H9 (cell line): ENCODE measurements around the gene ASAP3. TPM values are rescaled to one million over a fixed set of nuclear protein-coding genes. Genes with fewer than 3 reads are reported as not detected.

Experiments used
- DNase-seq: peaks from one replicate; pipeline ENCODE4 v3.0.0-alpha.2; 2017
- H2AFZ ChIP-seq: one replicate; pipeline ENCODE4 v1.6.1; 2013; ENCODE audit warnings: mild to moderate bottlenecking, low read length, control low read depth, moderate library complexity
- H2AK5ac ChIP-seq: 2 replicates; pipeline ENCODE4 v1.6.1; 2013; ENCODE audit warnings: low read length, control low read depth, mixed read lengths; ENCODE audit not compliant: insufficient read length
- H2BK120ac ChIP-seq: one replicate; pipeline ENCODE4 v1.6.1; 2013; ENCODE audit warnings: low read depth, mild to moderate bottlenecking, low read length, control low read depth, inconsistent platforms; ENCODE audit not compliant: poor library complexity, severe bottlenecking
- H2BK12ac ChIP-seq: 2 replicates; pipeline ENCODE4 v1.6.1; 2013; ENCODE audit warnings: low read length, control low read depth, mixed read lengths, low read depth; ENCODE audit not compliant: insufficient read length
- H2BK15ac ChIP-seq: 2 replicates; pipeline ENCODE4 v1.6.1; 2013; ENCODE audit warnings: low read depth, low read length, control low read depth
- H2BK20ac ChIP-seq: one replicate; pipeline ENCODE4 v1.6.1; 2013; ENCODE audit warnings: low read depth, mild to moderate bottlenecking, low read length, control low read depth, inconsistent platforms; ENCODE audit not compliant: poor library complexity, severe bottlenecking
- H2BK5ac ChIP-seq: 2 replicates; pipeline ENCODE4 v1.6.1; 2013; ENCODE audit warnings: low read length, control low read depth, mixed read lengths; ENCODE audit not compliant: insufficient read length
- H3K14ac ChIP-seq: 2 replicates; pipeline ENCODE4 v1.6.1; 2013; ENCODE audit warnings: low read length, control low read depth; ENCODE audit not compliant: insufficient read depth
- H3K18ac ChIP-seq: 2 replicates; pipeline ENCODE4 v1.6.1; 2013; ENCODE audit warnings: low read depth, mild to moderate bottlenecking, mixed read lengths, low read length, control low read depth; ENCODE audit not compliant: insufficient read length
- H3K23ac ChIP-seq: 2 replicates; pipeline ENCODE4 v1.6.1; 2013; ENCODE audit warnings: low read length, control low read depth, mixed read lengths, low read depth; ENCODE audit not compliant: insufficient read length
- H3K23me2 ChIP-seq: 2 replicates; pipeline ENCODE4 v1.6.1; 2013; ENCODE audit warnings: low read depth, mild to moderate bottlenecking, mixed read lengths, low read length, control low read depth; ENCODE audit not compliant: insufficient read length, poor library complexity, severe bottlenecking
- H3K27ac ChIP-seq: 2 replicates; pipeline ENCODE4 v1.5.1; 2013; ENCODE audit warnings: low read length, control low read depth, mixed read lengths, low read depth; ENCODE audit not compliant: insufficient read length
- H3K27me3 ChIP-seq: 2 replicates; pipeline ENCODE4 v1.6.1; 2013; ENCODE audit warnings: low read length, control low read depth, inconsistent platforms; ENCODE audit not compliant: insufficient read depth
- H3K4ac ChIP-seq: 2 replicates; pipeline ENCODE4 v1.6.1; 2013; ENCODE audit warnings: low read depth, mild to moderate bottlenecking, control low read depth, inconsistent platforms, low read length, moderate library complexity
- H3K4me1 ChIP-seq: 2 replicates; pipeline ENCODE4 v1.6.1; 2013; ENCODE audit warnings: low read length, control low read depth, inconsistent platforms; ENCODE audit not compliant: insufficient read depth
- H3K4me2 ChIP-seq: 2 replicates; pipeline ENCODE4 v1.6.1; 2013; ENCODE audit warnings: low read length, control low read depth, mixed read lengths; ENCODE audit not compliant: insufficient read length, insufficient read depth
- H3K56ac ChIP-seq: 2 replicates; pipeline ENCODE4 v1.6.1; 2013; ENCODE audit warnings: low read depth, mild to moderate bottlenecking, mixed read lengths, low read length, control low read depth; ENCODE audit not compliant: insufficient read length
- H3K79me1 ChIP-seq: 2 replicates; pipeline ENCODE4 v1.6.1; 2013; ENCODE audit warnings: low read depth, mild to moderate bottlenecking, moderate library complexity, low read length, control low read depth, inconsistent platforms; ENCODE audit not compliant: insufficient read depth, poor library complexity, severe bottlenecking
- H3K79me2 ChIP-seq: 2 replicates; pipeline ENCODE4 v1.6.1; 2013; ENCODE audit warnings: low read length, control low read depth, inconsistent platforms; ENCODE audit not compliant: insufficient read depth
- H3K9ac ChIP-seq: 2 replicates; pipeline ENCODE4 v1.6.1; 2013; ENCODE audit warnings: low read length, control low read depth, mixed read lengths; ENCODE audit not compliant: insufficient read length; ENCODE audit errors: extremely low read depth
- H3K9me3 ChIP-seq: one replicate; pipeline ENCODE4 v1.6.1; 2013; ENCODE audit warnings: low read depth, low read length, inconsistent platforms; ENCODE audit not compliant: control insufficient read depth
- H3T11ph ChIP-seq: one replicate; pipeline ENCODE4 v1.6.1; 2013; ENCODE audit warnings: mild to moderate bottlenecking, low read length, control low read depth, inconsistent platforms
- H4K20me1 ChIP-seq: one replicate; pipeline ENCODE4 v1.6.1; 2013; ENCODE audit not compliant: control insufficient read depth, insufficient read length, insufficient read depth
- H4K5ac ChIP-seq: 2 replicates; pipeline ENCODE4 v1.6.1; 2013; ENCODE audit warnings: low read depth, mild to moderate bottlenecking, mixed read lengths, low read length, control low read depth; ENCODE audit not compliant: insufficient read length
- H4K8ac ChIP-seq: replicated peaks from 2 replicates; pipeline ENCODE4 v1.6.1; 2013; ENCODE audit warnings: low read length, control low read depth, mixed read lengths, low read depth; ENCODE audit not compliant: insufficient read length
- H4K91ac ChIP-seq: 2 replicates; pipeline ENCODE4 v1.6.1; 2013; ENCODE audit warnings: low read depth, mild to moderate bottlenecking, moderate library complexity, mixed read lengths, low read length, control low read depth; ENCODE audit not compliant: insufficient read length
- H3K27ac Mint-ChIP-seq, 3 experiments: 2 replicates in 2 of 3; 3 replicates in 1 of 3; pipeline ENCODE4 v1.8.0; 2020 to 2021; ENCODE audit warnings: mixed read lengths in 3 of 3, mild to moderate bottlenecking in 1 of 3, moderate library complexity in 1 of 3
- H3K27me3 Mint-ChIP-seq: 2 replicates; pipeline ENCODE4 v1.8.0; 2021; ENCODE audit warnings: low read depth, mild to moderate bottlenecking, moderate library complexity, mixed read lengths
- H3K36me3 Mint-ChIP-seq, 3 experiments: 2 replicates in 2 of 3; 3 replicates in 1 of 3; pipeline ENCODE4 v1.8.0; 2020 to 2021; ENCODE audit warnings: low read depth in 3 of 3, mixed read lengths in 3 of 3; ENCODE audit not compliant: insufficient read depth in 1 of 3
- H3K4me1 Mint-ChIP-seq, 2 experiments: 2 replicates each; pipeline ENCODE4 v1.8.0; 2020; ENCODE audit warnings: mixed read lengths in 2 of 2
- H3K4me3 Mint-ChIP-seq, 2 experiments: 2 replicates in 1 of 2; 3 replicates in 1 of 2; pipeline ENCODE4 v1.8.0; 2020 to 2021; ENCODE audit warnings: mild to moderate bottlenecking in 2 of 2, mixed read lengths in 2 of 2, moderate library complexity in 1 of 2
- H3K9me3 Mint-ChIP-seq, 2 experiments: 2 replicates in 1 of 2; 3 replicates in 1 of 2; pipeline ENCODE4 v1.8.0; 2020; ENCODE audit warnings: mild to moderate bottlenecking in 2 of 2, mixed read lengths in 2 of 2, moderate library complexity in 1 of 2
- WGBS: extraction: QIAGEN DNeasy Blood & Tissue Kit; methylation state at CpG from one replicate; pipeline ENCODE4 v1.1.7; 2013; ENCODE audit warnings: missing lambda C conversion rate, low lambda C conversion rate, mixed read lengths; ENCODE audit not compliant: insufficient read length; ENCODE audit errors: extremely low coverage; 5-methylcytosine and 5-hydroxymethylcytosine counted together
- total RNA-seq: library from RNA; stranded (reverse); gene quantifications from 2 replicates; pipeline ENCODE4 v1.2.1, GENCODE V29; 2021
- TF ChIP-seq, protein P1 (sequence below): fragments of 200-600 bp; sonication (generic); conservative IDR thresholded peaks from 3 replicates; pipeline ENCODE4 v1.8.0; 2021; ENCODE audit warnings: antibody characterized with exemption, mild to moderate bottlenecking

Gene ASAP3
- total RNA-seq, 1 experiment from 2014 or later, result 26.7 TPM

GRCh38 chr1:23514111-23514679 lies 30.2 kb upstream of the ASAP3 start:
- Histone ChIP-seq H2BK5ac (no peak overlapping the region), H2BK15ac (no peak overlapping the region), H3K23ac (no peak overlapping the region), H2BK12ac (no peak overlapping the region), H3K4ac (no peak overlapping the region), H4K91ac (no peak overlapping the region), H4K8ac (no peak overlapping the region), H2AK5ac (no peak overlapping the region), H3T11ph (no peak overlapping the region), H2AFZ (no peak overlapping the region), H2BK120ac (no peak overlapping the region), H3K9me3 (no peaks in the 10 kb centered on the region), H4K5ac (no peak overlapping the region), H3K56ac (no peak overlapping the region), H2BK20ac (no peak overlapping the region), H3K27ac (no peak overlapping the region), H3K14ac (no peak overlapping the region), H3K9ac (no peak overlapping the region), H3K27me3 (no peaks in the 10 kb centered on the region), H3K4me1 (no peaks in the 10 kb centered on the region), H3K4me2 (no peak overlapping the region), H3K18ac (no peak overlapping the region), H3K79me2 (no peaks in the 10 kb centered on the region), H3K23me2 (no peaks in the 10 kb centered on the region), H4K20me1 (no peaks in the 10 kb centered on the region), H3K79me1 (no peaks in the 10 kb centered on the region)
- peaks cover 12 to 40% (median 39%) of the 10 kb centered on the region in 3 experiments; a peak in 6 of 7 replicates for H3K36me3 Mint-ChIP-seq
- DNase-seq, result no peak
- no CpG with 5 or more reads among the region's 3 CpGs for WGBS
- H3K4me3 Mint-ChIP-seq, result no peak overlapping the region; a peak in 1 of 5 replicates
- TF ChIP-seq, protein P1, sequence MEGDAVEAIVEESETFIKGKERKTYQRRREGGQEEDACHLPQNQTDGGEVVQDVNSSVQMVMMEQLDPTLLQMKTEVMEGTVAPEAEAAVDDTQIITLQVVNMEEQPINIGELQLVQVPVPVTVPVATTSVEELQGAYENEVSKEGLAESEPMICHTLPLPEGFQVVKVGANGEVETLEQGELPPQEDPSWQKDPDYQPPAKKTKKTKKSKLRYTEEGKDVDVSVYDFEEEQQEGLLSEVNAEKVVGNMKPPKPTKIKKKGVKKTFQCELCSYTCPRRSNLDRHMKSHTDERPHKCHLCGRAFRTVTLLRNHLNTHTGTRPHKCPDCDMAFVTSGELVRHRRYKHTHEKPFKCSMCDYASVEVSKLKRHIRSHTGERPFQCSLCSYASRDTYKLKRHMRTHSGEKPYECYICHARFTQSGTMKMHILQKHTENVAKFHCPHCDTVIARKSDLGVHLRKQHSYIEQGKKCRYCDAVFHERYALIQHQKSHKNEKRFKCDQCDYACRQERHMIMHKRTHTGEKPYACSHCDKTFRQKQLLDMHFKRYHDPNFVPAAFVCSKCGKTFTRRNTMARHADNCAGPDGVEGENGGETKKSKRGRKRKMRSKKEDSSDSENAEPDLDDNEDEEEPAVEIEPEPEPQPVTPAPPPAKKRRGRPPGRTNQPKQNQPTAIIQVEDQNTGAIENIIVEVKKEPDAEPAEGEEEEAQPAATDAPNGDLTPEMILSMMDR, result no peak
- no peaks in the 10 kb centered on the region; the same call in 1 of the 2 replicates for H3K27me3 Mint-ChIP-seq
- no peaks in the 10 kb centered on the region for H3K9me3 Mint-ChIP-seq
- no peaks in the 10 kb centered on the region for H3K4me1 Mint-ChIP-seq
- 0 out of 7 replicates have a peak overlapping the region, but pooled peaks of 1 of the 3 experiments have one; percentile 38 for H3K27ac Mint-ChIP-seq
